GM12891 (cell line): Measurements from ENCODE around the gene USH2A.

Experiments
- PAX5 ChIP-seq: IDR thresholded peaks from 2 replicates; pipeline ENCODE4 v1.6.1; 2011; ENCODE audit warnings: low read length, moderate library complexity, mild to moderate bottlenecking; ENCODE audit not compliant: insufficient read depth, severe bottlenecking
- POLR2A ChIP-seq: IDR thresholded peaks from 2 replicates; pipeline ENCODE4 v1.6.1; 2011; ENCODE audit warnings: low read depth, low read length, control low read depth
- POLR2AphosphoS5 ChIP-seq: IDR thresholded peaks from 2 replicates; pipeline ENCODE4 v1.6.1; 2011; ENCODE audit warnings: low read depth, low read length, control low read depth
- POU2F2 ChIP-seq: IDR thresholded peaks from 2 replicates; pipeline ENCODE4 v1.6.1; 2011; ENCODE audit warnings: low read depth, mild to moderate bottlenecking, control low read depth, low read length, moderate library complexity
- SPI1 ChIP-seq: IDR thresholded peaks from 2 replicates; pipeline ENCODE4 v1.6.1; 2011; ENCODE audit warnings: low read depth, low read length, control low read depth
- TAF1 ChIP-seq: IDR thresholded peaks from 2 replicates; pipeline ENCODE4 v1.6.1; 2011; ENCODE audit warnings: low read depth, low read length, control low read depth

DNA sequence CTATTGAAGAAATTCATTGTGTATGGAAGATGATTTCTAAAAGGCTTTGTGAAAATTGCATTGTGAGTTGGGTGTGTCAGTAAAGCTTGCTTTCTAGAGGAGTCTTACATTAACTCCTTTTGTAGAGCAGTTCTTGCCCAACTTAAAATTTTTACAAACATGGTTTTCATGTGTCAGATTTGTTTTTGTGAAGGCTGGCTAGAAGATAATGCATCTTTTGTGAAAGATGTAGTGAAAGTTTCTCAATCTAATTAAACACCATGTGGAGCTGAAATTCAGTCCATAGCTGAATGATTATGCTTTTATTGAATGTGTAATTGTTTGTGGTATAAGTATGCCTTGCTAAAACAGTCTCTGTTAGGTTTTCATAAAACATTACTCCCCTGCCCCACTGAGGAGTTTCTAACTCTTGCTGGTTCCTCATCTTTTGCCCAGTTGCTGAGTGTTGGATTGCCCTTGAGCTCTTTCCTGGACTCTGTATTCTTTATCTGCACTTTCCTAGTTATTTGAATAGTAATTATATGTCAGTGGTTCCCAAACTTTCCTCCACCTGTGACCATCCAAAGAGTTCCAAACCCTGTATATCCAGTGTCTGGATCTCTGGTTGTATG lies 818.1 kb downstream of the USH2A start:
- TF ChIP-seq POLR2AphosphoS5, result no peak
- TF ChIP-seq POLR2A, result no peak
- no peak for TF ChIP-seq PAX5
- no peak for TF ChIP-seq TAF1
- no peak for TF ChIP-seq POU2F2
- TF ChIP-seq SPI1, result no peak
